Left forelimb (tissue), 1 donor: ENCODE measurements around the gene NOVA2.
"Not testable (repeated sequence)": the region's sequence is repeated elsewhere in the genome, so short reads cannot be mapped to it uniquely, and the experiment has no call there.

Source experiments
- DNase-seq: peaks from one replicate; pipeline ENCODE4 v3.0.0-alpha.2; 2018; ENCODE audit warnings: low spot score

The NOVA2 gene

DNA sequence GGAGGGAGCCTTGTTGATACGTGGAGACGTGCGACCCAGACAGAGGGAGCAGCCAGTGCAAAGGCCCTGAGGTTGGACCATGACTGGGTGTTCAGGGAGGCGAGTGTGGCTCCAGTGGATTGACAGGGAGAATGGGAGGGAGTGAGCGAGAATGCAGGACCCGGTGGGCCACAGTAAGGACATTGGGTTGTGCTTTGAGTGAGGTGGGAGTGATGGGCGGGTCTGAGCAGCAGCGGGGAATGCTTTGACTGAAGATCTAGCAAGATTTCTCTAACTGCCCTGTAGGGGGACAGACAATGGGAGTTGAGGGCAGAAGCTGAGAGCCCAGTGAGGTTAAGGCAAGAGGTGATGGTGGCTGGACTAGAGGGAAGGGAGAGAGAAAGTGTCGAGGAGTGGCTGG, 51.4 kb downstream of the NOVA2 start:
- DNase-seq: no peak

DNA sequence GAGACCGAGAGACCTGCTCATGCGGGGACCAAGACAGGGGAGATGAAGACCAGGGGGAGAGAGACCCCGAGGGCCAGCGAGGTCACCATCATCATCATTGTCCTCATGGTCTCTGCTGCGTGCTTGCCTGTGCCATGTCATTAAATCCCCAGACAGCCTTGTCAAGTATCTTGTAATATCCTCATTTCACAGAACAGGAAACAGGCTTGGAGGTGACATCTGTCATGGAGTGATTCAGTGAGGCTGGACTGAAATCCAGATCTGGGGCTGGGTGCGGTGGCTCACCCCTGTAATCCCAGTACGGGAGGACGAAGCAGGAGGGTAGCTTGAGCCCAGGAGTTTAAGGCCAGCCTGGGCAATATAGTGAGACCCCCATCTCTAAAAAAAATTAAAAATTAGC, 53.2 kb downstream of the NOVA2 start:
- no peak for DNase-seq

DNA sequence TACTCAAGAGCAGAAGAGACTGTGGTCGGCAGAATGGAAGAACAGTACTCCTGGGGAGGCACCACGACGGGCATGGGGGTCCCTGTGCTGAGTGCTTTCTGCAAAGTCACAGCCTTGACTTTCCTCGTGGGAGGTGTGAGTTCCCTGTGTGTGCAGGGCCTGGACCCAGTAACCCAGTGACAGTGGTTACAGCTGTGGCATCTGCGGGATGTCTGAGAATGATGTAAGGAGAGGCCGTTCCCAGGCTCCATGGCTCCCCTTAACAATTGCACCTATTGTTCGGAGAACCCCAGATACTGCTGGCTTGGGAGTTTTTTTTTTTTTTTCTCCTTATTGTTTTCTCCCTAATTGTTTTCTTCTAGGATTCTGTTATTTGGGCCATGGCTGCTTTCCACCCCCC, 54.0 kb downstream of the NOVA2 start:
- DNase-seq: no peak

DNA sequence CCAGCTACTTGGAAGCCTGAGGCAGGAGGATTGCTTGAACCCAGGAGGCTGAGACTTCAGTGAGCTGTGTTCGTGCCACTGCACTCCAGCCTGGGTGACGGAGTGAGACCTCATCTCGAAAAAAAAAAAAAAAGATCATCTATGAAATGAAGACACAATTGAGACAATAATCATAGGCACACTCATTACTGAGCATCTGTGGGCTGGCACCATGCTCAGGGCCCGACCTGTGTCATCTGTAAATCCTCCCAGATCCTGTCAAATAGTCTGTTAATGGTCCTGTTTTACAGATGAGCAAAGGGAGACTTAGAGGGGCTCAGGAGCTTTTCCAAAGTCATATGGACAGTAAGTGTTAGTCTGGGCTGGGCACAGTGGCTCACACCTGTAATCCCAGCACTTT, 54.9 kb downstream of the NOVA2 start:
- DNase-seq: no peak

DNA sequence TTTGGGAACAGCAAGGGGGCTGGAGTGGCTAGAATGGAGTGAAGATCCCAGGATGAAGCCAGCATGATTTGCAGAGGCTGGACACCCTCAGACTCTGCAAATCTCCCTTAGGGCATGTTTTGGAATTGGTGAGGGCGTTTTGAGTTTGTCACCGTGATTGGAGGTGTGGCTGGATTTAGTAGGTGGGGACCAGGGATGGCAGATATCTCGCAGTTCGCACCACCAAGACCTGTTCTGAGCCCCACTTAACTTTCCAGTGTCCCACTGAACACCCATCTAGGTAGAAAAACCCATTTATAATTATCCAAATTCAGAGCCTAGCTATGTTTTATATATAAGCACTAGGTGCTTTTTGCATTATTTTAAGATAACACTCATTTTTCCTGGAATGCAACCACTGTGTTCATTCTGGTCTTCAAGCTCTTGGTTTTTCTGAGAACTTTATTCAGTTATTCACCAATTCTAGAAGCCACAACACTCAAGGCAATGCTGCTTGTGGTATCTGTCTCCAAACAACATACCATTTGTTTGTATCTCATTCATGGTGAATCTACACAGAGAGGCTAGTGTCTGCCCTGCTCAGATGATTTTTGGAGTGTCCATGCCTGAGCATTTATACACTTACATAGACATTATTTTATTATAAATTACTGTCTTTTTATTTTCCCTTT, 56.1 kb downstream of the NOVA2 start:
- DNase-seq: no peak

DNA sequence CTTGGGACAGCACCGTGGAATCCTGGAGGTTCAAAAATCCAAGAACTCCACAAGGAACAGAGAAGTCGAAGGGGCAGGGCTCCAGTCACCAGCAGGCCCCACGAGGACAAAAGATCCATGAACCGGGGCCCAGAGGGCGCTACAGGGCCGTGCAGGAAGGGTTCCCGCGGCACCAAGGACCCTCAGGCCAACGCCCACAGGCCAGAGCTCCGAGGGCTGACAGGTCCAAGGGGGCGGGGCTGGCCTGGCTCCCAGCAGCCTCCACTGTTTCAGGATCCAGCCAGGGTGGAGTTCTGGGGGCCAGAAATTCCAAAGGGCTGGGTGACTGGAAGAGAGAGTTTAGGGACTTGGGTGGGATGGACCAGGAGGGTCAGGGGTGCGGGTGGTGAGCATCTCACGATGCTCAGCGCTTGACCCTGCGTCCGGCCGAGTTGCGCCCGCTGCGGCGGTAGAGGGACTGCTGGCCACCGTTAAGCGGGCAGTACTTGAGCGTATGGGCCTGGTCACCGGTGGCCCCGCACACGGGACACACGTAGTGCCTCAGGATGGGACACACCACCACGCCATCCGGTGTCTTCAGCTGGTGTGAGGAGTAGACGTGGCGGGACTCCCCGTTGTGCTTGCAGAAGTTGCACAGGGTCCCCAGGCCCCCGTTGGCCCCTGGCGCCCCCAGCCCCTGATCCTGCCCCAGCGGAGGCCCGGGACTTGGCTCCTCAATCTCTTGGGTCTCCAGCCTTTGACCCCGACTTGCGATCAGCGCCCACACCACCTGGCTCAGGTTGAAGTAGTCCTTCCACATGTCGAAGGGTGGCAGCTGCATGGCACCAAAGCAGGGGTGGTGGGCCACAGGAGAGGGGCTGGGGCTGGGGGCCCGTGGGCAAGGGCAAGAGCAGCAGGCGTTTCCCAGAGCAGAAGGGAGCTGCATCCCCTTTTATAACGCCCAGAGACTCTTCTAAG, 59.5 kb downstream of the NOVA2 start, which contains the start of gene NANOS2:
Gene NANOS2 (minus strand): TSS at position 905 of the 957 bp plus-strand sequence. CDS start 85 bp downstream, at position 820.
- no peak for DNase-seq

DNA sequence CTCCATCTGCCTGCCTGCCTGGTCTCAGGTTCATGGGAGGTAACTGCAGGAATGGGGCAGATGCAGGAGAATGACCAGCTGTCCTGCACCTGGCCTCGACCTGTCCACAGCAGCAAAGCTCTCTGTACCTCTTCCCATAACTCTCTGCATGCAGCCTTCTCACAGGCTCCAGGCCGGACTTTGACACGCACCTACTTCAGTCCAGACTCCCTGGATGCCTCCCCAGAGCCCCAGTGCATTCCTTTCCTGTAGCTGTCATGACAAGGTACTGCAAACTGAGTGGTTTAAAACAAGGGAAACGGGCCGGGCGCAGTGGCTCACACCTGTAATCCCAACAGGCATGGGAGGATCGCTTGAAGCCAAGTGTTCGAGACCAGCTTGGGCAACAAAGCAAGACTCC, 62.4 kb downstream of the NOVA2 start:
- no peak for DNase-seq

DNA sequence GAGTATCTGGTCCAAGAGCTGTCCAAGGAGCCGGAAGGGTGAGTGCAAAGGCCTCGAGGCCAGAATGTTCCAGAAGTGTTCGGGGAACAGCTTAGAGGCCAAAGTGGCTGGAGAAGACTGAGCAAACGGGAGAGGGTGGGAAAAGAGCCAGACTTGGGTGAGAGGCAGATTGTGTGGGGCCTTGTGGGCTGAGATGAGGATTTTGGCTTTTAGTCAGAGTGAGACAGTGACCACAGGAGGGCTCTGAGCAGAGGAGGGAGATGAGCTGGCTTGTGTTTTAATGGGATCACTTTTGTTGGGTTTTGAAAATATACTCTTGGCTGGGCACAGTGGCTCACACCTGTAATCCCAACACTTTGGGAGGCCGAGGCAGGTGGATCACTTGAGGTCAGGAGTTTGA, 64.7 kb downstream of the NOVA2 start:
- DNase-seq: no peak

DNA sequence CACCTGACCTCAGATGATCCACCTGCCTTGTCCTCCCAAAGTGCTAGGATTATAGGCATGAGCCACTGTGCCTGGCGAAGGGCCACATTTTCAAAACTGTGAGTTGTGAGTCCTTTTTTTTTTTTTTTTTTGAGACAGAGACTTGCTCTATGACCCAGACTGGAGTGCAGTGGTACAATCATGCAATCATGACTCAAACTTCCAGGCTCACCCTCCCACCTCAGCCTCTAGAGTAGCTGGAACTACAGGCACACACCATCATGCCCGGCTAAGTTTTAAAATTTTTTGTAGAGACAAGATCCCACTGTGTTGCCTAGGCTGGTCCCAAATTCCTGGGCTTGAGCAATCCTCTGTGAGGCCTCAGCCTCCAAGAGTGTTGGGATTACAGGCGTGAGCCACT, 67.4 kb downstream of the NOVA2 start:
- no peak for DNase-seq

DNA sequence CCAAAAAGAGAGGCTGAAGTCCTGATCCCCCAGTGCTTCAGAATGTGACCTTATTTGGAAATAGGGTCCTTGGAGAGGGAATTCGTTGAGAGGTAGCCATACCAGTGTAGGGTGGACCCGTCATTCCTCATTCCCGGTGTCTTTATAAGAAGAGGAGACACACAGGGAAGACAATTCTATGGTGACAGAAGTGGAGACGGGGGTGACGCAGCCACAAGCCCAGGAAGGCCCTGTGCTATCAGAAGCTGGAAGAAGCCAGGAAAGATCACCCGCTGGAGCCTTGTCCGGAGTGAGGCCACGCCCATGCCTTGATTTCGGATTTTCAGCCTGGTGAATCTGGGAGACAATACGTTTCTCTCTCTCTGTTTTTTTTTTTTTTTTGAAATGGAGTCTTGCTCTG, 68.7 kb downstream of the NOVA2 start:
- DNase-seq: no peak

DNA sequence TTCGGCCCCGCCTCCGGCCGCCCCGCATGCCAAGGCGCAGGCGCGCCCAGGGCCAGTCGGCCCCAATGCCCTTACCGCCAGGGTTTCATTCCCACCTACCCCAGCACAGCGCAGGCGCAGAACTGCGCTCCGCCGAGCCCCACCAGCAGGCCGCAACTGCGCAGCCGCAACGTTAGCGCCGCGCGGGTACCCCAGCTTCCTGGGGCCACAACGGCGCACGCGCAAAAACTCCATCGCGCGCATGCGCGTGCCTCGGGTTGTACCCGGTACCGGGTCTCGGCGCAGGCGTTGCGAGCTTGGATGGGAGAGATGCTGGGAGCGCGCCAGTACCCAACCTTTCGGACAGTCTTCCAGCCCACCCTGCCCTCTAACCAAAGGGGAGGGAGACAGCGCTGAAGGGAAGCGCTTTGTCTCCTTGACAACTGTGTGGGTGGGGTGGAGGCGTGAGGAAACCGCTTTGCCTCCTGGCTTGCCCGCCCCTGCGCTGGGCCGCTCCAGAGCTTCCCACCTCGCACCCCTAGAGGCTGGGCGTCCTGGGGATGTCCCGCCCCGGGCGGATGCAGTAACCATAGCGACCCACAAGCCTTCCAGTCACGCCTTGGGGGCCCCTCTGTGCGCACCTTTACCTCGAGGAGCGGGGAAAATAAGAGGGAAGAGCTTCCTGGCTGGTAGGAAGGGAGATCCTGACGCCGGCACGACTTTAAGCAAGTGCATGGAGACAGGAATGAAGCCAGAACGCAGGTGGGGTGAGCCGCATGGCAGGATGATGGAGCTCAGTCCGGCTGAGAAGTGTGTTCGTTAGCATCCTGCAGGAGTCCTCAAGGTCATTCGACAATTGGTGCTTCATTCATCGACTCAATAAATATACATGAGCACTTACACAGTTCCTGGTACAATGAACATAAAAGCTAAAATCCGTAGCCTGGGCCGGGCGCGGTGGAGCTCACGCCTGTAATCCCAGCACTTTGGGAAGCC, 70.7 kb downstream of the NOVA2 start:
- DNase-seq: peak; percentile 99

DNA sequence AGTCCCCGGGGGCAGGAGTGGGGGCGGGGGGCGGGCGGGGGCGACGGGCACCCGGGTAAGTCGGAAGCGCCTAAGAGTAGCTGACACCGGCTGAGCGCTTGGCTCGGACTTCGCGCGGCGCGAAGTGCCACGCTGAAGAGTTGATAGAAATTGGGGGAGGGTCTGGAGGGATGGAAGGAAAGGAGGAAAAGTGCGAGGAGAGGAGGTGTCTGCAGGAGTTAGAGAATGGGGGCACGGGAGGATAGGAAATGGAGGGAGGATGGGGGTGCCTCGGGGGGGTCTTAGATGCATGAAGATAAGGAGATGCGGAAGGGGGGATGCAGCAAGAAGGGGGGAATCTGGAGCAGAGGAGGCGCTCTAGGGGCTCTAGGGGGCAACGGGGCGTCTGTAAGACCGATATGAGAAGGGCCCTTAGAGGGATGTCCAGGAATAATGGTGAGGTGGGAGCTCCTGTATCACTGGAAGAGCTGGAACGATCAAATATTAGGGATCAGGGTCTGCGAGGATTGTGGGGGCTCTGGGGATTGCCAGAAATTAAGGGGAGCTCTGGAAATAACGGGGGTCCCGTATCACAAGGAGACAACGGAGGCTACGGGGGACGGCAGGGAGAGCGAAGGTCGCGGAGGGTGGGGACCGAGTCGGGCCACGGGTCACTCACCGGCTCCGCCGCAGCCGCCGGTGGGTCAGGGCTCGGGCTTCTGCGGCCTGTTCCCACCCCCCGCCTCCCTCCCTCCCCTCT, 71.6 kb downstream of the NOVA2 start, which contains the start of gene MYPOP:
Gene MYPOP (minus strand): TSS at position 702 of the 739 bp plus-strand sequence. CDS start 840 bp downstream, outside the sequence.
- DNase-seq: no peak

DNA sequence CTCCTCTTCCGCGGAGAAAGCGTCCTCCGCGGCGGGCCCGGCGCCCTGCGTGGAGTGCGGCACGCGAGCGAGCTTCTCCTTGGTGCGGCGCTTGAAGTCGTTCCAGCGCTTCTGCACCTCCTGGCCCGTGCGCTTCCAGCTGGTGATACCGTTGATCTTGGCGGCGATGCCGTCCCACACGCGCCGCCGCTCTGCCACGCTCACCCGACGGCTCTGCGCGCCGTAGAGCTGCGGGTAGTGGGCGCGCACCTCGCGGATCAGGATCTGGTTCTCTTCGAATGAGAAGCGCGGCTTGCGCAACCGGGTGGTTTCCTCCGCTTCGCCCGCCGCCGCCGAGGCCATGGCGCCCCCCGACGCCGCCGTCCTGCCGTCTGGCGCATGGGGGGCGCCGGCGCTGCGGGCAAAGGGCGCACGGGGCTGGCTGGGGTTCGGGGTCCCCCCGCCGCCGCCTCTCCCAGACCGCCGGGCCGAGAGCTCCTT, 72.2 kb downstream of the NOVA2 start:
- DNase-seq: no peak

DNA sequence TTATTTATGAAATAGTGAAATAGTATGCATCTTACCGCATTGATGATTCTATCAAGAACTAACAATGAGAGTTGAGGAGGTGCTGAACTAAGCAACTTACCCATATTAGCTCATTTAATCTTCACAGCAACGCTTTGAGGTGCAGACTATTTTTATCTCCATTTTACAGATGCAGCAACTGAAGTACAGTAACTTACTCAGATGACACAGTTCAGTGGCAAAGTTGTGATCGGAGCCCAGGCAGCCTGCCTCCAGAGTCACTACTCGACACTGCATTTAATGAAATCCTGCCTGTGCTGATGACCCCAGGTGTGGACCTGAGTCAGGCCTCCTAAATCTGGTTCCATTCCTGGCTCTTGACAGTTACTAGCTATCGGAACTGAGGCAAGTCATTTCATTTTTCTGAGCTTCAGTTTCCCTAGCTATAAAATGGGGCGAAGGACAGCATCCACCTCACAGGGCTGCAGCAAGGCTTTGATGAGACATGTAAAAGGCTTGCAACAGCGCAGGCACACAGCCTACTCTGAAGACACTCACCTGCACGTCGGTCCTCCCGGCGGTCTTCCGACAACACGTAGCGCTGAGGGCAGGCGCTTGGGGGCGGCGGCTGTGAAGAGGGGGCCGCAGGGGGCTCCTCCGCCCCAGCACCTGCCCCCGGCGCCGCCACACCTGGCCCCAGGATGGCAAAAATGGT, 72.8 kb downstream of the NOVA2 start:
- no peak for DNase-seq

DNA sequence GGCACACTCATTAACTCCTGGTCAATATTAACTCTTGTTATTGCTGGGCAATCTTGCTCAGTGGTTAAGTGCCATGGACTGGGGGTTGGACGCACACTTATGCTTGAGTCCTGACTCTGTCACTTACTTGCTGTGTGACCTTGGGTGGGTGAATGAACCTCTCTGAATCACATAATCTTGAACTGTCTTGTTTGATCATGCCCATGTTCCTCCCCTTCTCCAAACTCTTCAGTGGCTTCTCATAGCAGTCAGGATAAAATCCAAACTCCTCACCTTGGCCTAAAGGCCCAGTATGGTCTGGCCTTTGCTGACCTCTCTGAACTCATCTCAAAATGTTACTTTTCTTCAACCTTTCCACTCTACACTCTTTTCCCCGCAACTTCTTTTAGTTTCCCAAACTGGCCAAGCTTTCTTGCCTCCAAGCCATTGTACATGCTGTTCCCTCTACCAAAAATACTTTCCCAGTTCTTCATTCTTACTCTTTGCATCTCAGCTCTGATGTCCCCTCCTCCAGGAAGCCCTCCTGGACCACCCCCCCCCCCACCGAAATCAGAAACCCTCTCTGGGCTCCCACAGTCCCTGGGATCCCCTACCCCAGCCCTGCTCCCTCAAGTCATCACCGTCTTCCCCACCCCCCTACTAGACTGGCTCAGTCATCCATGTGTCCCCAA, 73.6 kb downstream of the NOVA2 start:
- no peak for DNase-seq

DNA sequence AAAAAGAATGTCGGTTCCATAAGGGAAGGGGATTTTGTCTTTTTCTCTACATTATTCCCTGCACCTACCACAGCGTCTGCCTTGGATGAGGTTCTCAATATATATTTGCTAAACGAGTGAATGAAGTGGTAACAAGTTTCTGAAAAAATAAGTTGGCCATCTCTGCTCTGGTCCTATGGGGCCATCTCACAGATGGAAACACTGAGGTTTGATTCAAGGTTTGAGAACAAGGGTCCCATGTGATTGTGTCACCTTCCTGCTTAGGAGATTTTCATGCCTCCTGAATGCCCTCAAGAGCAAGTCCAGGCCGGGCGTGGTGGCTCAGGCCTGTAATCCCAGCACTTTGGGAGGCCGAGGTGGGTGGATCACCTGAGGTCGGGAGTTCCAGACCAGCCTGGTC, 74.4 kb downstream of the NOVA2 start:
- no peak for DNase-seq

DNA sequence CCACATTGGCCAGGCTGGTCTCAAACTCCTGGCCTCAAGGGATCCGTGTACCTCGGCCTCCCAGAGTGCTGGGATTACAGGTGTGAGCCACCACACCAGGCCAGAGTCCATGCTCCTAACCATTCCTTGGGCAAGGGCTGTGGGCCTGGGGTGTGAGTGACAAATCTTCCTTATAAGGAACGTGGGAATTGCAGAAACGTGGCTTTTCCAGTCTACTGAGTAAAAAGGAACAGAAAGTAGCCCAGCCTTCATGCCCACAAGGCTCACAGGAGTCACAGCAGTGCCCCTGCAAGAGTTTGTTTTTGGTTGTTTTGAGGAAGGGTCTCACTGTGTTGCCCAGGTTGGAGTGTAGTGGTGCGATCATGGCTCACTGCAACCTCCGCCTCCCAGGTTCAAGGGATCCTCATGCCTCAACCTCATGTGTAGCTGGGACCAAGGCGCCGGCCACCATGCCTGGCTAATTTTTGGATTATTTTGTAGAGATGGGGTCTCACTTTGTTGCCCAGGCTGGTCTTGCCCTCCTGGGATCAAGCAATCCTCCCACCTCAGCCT, 76.3 kb downstream of the NOVA2 start:
- DNase-seq: no peak

DNA sequence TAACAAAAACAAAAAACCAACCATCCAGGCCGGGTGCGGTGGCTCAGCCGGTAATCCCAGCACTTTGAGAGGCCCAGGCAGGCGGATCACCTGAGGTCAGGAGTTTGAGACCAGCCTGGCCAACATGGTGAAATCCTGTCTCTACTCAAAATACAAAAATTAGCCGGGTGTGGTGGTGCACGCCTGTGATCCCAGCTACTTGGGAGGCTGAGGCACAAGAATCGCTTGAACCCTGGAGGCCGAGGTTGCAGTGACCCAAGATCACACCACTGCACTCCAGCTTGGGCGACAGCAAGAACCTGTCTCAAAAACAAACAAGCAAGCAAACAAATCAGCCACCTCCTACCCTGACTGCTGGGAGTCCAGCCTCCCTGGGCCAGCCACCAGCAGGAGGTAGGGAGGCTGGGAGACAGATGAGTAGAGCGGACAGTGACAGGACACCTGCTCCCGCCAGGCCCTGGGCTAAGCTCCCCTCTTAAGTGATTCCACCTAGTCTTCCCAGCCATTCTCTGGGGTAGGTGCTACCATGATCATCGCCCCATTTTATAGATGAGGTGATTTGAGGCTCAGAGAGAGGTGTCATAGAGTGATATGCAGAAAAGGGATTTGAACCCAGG, 77.6 kb downstream of the NOVA2 start:
- DNase-seq: not testable (repeated sequence)

DNA sequence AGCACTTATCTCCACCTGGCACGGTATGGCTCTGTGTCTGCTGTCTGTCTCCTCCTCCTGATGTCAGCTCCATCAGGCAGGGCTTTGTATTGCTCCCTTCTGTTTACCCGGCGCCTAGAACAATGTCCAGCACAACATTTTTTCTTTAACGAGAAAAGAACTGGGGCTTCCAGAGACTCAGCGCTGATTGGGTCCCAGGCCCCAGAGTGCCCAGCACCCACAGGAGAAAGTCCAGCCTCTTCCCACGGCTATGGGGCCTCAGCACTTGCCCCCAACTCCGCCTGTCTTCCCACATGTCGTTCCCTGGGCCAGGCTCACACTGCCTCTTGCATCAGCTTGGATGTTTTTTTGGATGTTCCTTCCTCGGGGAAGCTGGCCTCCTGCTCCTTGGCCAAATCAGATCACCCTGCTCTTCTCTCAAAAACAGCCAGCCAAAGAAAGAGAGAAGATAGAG, 78.1 kb downstream of the NOVA2 start:
- DNase-seq: no peak
